ENCODE measurements around the gene KCNN4.
"Not testable (repeated sequence)": the region's sequence is repeated elsewhere in the genome, so short reads cannot be mapped to it uniquely, and the experiment has no call there.

The KCNN4 gene

DNA sequence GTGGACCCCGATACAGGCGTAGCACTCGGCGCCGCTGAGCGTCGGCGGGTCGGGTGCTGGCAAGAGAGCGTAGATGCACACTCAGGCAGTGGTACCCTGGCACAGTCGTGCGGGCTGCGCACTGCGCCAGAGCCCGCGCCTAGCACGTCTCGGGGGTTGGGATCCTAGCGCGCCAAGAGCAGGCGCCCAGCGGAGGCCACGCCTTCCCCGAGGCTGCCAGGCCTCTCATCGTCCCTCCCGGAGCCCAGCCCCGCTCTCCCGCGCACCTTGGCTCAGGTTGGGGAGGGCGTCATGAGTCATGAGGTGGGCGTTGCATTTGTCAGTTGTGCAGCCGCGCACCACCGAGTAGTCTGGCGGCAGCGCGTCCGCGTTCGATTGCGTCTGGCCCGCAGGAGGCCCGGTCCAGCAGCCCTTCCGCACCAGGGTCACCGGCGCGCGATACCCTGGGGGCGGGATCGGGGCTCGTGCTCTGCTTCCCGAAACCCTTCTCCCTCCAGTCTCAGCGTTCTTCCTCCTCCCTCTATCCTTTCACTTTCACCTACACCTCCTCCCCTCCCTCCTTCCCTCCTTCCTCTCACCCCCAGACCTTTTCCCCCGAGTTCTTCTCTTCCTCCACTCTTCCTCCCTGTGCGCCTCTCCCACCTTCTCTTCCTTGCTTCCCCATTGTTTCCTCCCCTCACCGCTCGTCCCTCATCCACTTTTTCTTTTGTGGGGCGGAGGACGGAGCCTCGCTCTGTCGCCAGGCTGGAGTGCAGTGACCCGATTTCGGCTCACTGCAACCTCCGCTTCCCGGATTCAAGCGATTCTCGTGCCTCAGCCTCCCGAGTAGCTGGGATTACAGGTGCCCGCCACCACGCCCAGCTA is 18.0 kb upstream of the KCNN4 start:
- DNase-seq (ENCODE audit: low read depth) = no peak

DNA sequence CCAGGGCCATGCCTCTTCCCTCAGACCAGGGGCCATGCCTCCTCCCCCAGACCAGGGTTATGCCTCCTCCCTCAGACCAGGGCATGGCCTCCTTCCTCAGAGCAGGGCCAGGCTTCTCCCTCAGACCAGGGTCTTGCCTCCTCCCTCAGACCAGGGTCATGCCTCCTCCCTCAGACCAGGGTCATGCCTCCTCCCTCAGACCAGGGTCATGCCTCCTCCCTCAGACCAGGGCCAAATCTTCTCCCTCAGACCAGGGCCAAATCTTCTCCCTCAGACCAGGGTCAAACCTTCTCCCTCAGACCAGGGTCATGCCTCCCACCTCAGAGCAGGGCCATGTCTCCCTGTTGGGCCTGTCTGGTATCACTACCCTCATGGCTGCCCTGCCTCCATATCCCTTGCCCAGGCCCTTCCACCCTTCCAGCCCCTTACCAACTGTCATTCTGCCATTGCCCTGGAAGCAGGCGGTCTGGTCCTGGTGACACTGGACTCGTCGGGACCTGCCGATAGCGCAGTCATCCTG is 17.3 kb upstream of the KCNN4 start:
- DNase-seq (ENCODE audit: low read depth) = no peak

GRCh38 chr19:43797556-43797955 is 16.8 kb upstream of the KCNN4 start:
- DNase-seq (ENCODE audit: low read depth) = no peak

- DNase-seq (ENCODE audit: low read depth) = no peak
These were observed 16.3 kb upstream of the KCNN4 start for GRCh38 chr19:43797118-43797517.

DNA sequence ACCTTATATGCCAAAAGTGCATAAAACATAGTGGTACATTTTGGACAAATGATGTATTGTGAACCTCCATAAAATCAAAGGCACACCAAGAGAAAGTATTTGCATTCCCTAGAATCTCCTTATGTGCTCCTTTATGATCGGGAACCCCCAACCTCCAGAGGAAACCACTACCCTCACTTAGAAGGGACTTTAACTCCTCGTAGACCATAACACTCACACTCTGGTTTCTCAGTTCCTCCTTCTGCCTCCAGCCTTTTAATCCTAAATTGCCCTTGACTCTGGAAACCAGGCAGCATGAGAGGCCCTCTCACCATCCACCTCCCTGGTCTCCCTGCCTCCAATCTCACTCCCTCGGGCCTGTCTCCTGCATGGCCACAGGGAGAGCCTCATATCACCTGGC is 9.8 kb upstream of the KCNN4 start:
- no peak for DNase-seq (ENCODE audit: low read depth)

- DNase-seq (ENCODE audit: low read depth) = no peak
These were observed 8.3 kb upstream of the KCNN4 start for GRCh38 chr19:43789029-43789428.

DNA sequence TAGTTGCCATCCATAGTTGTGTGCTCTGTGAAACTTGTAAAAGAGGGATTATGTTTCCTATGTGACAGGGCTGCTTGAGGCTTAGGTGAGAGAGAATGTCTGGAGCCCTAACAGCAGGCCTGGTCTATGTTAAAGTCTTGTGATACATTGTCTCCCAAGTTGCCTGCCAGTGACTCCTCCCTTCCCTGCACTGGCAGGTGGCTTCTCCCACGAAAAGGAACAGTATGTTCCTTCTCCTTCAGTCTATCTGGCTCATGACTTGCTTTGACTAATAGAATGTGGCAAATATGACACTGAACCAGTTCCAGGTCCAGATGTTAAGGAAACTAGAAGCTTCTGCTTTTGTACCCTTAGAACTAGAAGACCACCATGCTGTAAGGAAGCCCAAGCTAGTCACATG is 5.9 kb upstream of the KCNN4 start:
- no peak for DNase-seq (ENCODE audit: low read depth)

GRCh38 chr19:43784981-43785808 is 4.4 kb upstream of the KCNN4 start:
- DNase-seq (ENCODE audit: low read depth) = peak; percentile 66

- peak; percentile 83 for DNase-seq (ENCODE audit: low read depth)
These were observed 3.6 kb upstream of the KCNN4 start for GRCh38 chr19:43784241-43784980.

- no peak for DNase-seq (ENCODE audit: low read depth)
These were observed 2.9 kb upstream of the KCNN4 start for GRCh38 chr19:43783636-43784035.

GRCh38 chr19:43782689-43783231 is 2.0 kb upstream of the KCNN4 start:
- no peak for DNase-seq (ENCODE audit: low read depth)

- no peak for DNase-seq (ENCODE audit: low read depth)
These were observed 1.5 kb upstream of the KCNN4 start for GRCh38 chr19:43782311-43782660.

GRCh38 chr19:43781630-43782310 is 997 bp upstream of the KCNN4 start:
- no peak for DNase-seq (ENCODE audit: low read depth)

DNA sequence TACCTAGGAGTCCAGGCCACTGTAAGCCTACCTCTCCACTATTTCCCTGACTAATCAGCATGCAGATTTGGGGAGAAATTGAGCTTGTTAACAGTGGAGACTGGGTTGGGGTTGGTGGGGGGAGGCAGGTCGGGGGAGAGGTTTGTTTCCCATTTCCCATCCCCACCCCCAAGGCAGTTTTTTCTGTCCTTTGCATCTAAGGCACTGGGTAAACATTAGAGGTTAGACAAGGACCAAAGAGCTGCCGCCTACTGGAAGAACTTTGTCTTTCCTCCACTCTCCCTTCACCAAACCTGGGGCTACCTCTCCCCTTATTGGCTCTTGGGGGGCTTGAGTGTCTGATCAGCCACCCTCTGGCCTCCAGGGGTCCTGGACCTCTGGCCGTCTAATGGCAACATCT is 953 bp downstream of the KCNN4 start:
- no peak for DNase-seq (ENCODE audit: low read depth)

GRCh38 chr19:43779147-43779819 is 1.5 kb downstream of the KCNN4 start:
- no peak for DNase-seq (ENCODE audit: low read depth)

DNA sequence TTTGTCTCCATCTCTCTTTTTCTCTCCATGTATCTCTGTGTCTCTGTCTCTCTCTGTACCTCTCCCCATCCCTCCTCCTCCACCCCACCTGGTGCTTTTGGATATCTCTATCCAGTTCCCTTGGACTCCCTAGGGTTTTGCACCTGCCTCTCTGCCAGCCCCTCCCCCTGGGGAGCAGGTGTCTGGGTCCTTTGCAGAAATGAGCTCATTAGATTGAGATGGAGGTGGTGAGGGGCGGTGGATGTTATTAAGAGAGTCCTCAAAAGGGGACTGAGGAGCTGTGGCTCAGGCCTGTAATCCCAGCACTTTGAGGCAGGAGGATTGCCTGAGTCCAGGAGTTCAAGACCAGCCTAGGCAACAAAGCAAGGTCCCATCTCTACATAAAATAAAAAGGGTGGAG is 2.1 kb downstream of the KCNN4 start:
- DNase-seq (ENCODE audit: low read depth) = no peak

DNA sequence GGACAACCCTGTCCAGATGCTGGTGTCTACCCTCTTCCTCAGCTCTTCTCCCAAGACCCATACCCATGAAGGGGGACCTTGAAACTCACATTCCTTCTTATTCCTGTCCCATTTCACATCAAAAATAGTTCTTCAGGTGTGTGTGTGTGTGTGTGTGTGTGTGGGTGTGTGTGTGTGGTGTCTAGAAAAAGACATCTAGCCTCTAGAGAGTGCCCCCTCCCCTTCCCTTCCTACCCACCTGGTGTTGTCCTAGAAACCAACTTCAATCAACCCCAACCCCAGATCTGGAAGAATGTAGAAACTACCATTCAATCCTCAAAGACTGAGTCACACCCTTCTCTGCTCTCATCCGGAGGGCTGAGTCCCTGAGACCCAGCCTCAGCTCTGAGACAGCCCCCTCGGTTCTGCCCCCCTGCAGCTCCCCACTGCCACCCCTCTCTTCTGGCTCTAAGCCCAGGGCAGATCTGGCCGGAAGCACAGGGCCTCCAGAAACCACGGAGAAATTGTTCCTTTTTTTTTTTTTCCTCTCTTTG is 3.5 kb downstream of the KCNN4 start:
- no peak for DNase-seq (ENCODE audit: low read depth)

DNA sequence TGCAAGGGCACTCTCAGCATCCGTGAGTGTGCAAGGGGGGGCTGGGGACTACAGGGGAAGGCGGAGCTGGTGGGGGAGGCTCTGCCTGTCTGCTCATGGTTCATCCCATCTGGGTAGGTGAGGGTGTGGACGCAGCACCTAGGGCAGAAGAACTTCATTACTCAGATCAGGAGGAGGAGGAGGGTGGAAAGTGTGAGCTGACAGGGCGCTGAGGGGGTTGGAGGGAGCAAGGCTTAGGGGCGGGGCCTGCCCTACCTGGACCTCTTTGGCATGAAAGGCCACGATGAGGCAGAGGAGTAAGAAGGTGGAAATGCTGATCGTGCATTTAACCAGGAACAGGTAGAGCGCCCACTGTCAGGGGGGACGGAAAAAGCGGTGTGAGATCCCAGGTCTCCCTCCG is 4.5 kb downstream of the KCNN4 start:
- no peak for DNase-seq (ENCODE audit: low read depth)

DNA sequence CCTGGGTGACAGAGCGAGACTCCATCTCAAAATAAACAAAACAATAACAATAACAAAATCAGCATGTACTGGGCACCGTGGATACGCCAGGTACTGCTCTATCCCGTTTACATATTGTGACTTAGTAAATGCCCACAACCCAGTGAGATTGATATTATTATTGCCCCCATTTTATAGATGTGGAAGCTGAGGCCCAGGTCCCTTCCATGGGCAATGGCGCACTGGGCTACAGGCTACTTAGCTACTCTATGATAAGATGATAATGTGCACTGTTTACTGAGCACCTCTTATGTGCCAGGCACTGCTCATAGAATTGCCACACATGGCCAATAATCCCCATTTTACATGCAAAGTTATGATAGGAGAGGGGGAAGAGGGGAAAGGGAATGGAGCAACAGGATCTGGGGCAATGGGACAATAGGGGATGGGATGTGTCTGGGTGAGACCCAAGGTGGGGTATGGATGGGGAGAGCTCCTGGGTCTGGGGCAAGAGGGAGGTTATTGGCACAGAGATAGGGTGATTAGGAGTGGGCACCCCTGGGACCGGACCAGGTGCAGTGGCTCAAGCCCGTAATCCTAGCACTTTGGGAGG is 5.4 kb downstream of the KCNN4 start:
- no peak for DNase-seq (ENCODE audit: low read depth)

DNA sequence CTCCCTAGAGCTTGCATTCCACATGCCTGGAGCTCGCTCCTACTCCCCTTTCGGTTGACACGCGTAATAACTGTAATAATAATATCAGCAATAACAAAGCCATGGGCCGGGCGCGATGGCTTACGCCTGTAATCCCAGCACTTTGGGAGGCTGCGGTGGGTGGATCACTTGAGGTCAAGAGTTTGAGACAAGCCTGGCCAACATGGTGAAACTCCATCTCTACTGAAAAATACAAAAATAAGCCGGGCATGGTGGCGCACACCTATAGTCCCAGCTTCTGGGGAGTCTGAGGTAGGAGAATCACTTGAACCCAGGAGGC is 5.9 kb downstream of the KCNN4 start:
- not testable (repeated sequence) for DNase-seq (ENCODE audit: low read depth)
